ENCODE results near the gene RIMBP2.

DNA sequence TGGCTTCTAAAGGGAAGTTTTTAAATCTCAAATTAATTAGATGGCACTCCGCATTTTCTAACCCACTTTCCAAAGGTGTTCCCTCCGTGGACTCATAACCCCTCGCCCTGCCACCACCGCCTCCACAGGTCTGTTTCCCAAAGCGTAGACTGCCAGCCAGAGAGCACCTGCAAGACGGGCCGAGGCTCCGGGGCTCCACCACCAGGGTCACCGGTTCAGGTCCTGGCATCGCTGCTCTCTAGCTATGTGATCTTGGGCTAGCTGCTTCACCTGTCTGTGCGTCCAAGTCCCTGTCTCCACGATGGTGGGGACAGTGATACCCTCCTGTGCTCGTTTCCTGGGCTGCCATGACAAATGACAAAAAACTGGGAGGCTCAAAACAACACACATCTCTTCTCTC is 11.5 kb downstream of the RIMBP2 start:
- TF ChIP-seq, protein P1, sequence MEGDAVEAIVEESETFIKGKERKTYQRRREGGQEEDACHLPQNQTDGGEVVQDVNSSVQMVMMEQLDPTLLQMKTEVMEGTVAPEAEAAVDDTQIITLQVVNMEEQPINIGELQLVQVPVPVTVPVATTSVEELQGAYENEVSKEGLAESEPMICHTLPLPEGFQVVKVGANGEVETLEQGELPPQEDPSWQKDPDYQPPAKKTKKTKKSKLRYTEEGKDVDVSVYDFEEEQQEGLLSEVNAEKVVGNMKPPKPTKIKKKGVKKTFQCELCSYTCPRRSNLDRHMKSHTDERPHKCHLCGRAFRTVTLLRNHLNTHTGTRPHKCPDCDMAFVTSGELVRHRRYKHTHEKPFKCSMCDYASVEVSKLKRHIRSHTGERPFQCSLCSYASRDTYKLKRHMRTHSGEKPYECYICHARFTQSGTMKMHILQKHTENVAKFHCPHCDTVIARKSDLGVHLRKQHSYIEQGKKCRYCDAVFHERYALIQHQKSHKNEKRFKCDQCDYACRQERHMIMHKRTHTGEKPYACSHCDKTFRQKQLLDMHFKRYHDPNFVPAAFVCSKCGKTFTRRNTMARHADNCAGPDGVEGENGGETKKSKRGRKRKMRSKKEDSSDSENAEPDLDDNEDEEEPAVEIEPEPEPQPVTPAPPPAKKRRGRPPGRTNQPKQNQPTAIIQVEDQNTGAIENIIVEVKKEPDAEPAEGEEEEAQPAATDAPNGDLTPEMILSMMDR (IDR thresholded peaks at IDR 0.05; ENCODE audit: borderline replicate concordance, extremely low read depth, low read length, poor library complexity, severe bottlenecking), result no peak
- no peak for TF ChIP-seq EZH2 (IDR thresholded peaks at IDR 0.05; ENCODE audit: borderline replicate concordance, low read depth, low read length, severe bottlenecking)
